ENCODE data around the gene ZNF777. TPM values are rescaled to one million over a fixed set of nuclear protein-coding genes. Genes with fewer than 3 reads are reported as not detected.

ZNF777 gene
- total and polyA plus RNA-seq, 9 of the 15 experiments (the other 6 are each of a cell fraction or from before 2014, with no cell fraction given) = 0.11 to 32.6 (median 9.0) TPM

GRCh38 chr7:149462101-149462520 lies 1.2 kb upstream of the ZNF777 start:
- intact Hi-C loops (cut with micrococcal nuclease) = no loop called here

GRCh38 chr7:149459540-149460452 lies 1.1 kb downstream of the ZNF777 start:
- ATAC-seq (peak; percentile 28), DNase-seq (ENCODE audit: extremely low read depth in 1 of 4, low spot score in 3 of 4) (peak; percentile 50 to 89 (median 84)), FAIRE-seq (no peak)
- Histone ChIP-seq H3K79me2 (ENCODE audit: control insufficient read depth, insufficient read depth, low read length) (peaks cover 28% of the 10 kb centered on the region), H2AFZ (ENCODE audit: low read depth, low read length) (peak overlapping the region; percentile 77), H3K36me3 (ENCODE audit: control insufficient read depth, insufficient read depth, low read length) (peaks cover 31% of the 10 kb centered on the region; the same call in 2 of the 3 replicates), H3K4me3 (peak overlapping the region; percentile 64), H3K4me2 (ENCODE audit: insufficient read depth, low read length) (peak overlapping the region; percentile 76), H3K4me1 (replicated peaks in 1 of 2; ENCODE audit: control insufficient read depth in 2 of 2, insufficient read depth in 2 of 2, low read length in 2 of 2) (peaks cover 17 to 20% of the 10 kb centered on the region in 2 experiments), H3K9me3 (replicated peaks; ENCODE audit: control insufficient read depth, insufficient read depth, low read depth, low read length) (no peaks in the 10 kb centered on the region), H3K27ac (ENCODE audit: extremely low read depth, low read depth, low read length) (peak overlapping the region; percentile 66; the same call in 2 of the 3 replicates), H3K27me3 (ENCODE audit: control insufficient read depth in 2 of 2, insufficient read depth in 2 of 2, low read length in 2 of 2) (peaks cover 1 to 4% of the 10 kb centered on the region in 2 experiments; a peak in 1 of 5 replicates), H4K20me1 (replicated peaks; ENCODE audit: control insufficient read depth, insufficient read depth, low read length) (no peaks in the 10 kb centered on the region), H3K9me1 (ENCODE audit: control insufficient read depth, insufficient read depth, low read length) (no peaks in the 10 kb centered on the region), H3K9ac (ENCODE audit: insufficient read depth in 1 of 2, low read depth in 2 of 2, low read length in 2 of 2) (peak overlapping the region; percentile 62 to 95)
- intact Hi-C loops (cut with micrococcal nuclease) = loop anchor here (1.0 to 2.0 kb wide), 2 partner anchors 37 kb away; no protein-coding TSS in a partner anchor
- in situ Hi-C loops (cut with MboI) = no loop called here
- ChIA-PET POLR2A (interaction anchor here (0.6 to 3.6 kb wide), 9 partner anchors 15 to 176 kb away, joined by 3 to 28 read pairs (median 3); no protein-coding TSS in a partner anchor), CTCF (ENCODE audit: low intra/inter-chr PET ratio) (interaction anchor here (0.5 kb wide), 1 partner anchor 9 kb away, joined by 3 read pairs; no protein-coding TSS in a partner anchor)
- WGBS (ENCODE audit: insufficient coverage, low coverage, missing lambda C conversion rate) = 1% methylated on average over 91 of the region's 145 CpGs
- no TSS peak for BruUV-seq (replicated peaks)
- TF ChIP-seq ZKSCAN8 (CRISPR knock-in tag; IDR thresholded peaks at IDR 0.05) (no peak), EZH2 (IDR thresholded peaks at IDR 0.05; ENCODE audit: borderline replicate concordance, low read depth, low read length) (no peak), KDM4B (IDR thresholded peaks at IDR 0.05; ENCODE audit: borderline replicate concordance in 2 of 2, low read depth in 1 of 2) (no peak), CREM (IDR thresholded peaks at IDR 0.05; ENCODE audit: low read depth) (0 out of 2 replicates have a peak, but pooled peaks have one; percentile 13), RB1 (IDR thresholded peaks at IDR 0.05; ENCODE audit: low read depth) (peak; percentile 38; the same call in 1 of the 2 replicates), JUND (IDR thresholded peaks at IDR 0.05; ENCODE audit: borderline replicate concordance, low read depth, low read length) (no peak), JUND (tag; IDR thresholded peaks at IDR 0.05; ENCODE audit: borderline replicate concordance, low read depth, low read length) (no peak), NELFE (IDR thresholded peaks at IDR 0.05; ENCODE audit: insufficient read depth, insufficient read length) (no peak), NFE2L1 (tag; IDR thresholded peaks at IDR 0.05; ENCODE audit: borderline replicate concordance, low read depth) (no peak), ZBTB12 (CRISPR knock-in tag; IDR thresholded peaks at IDR 0.05) (no peak), NFIC (IDR thresholded peaks at IDR 0.05) (peak; percentile 24; the same call in 1 of the 2 replicates)

More at GRCh38 chr7:149462101-149462520, 1.2 kb upstream of the ZNF777 start:
- H3K4me2 ChIP-seq (ENCODE audit: insufficient read depth, low read length) = no peak overlapping the region
- ATAC-seq (no peak), FAIRE-seq (no peak), DNase-seq (ENCODE audit: extremely low read depth in 1 of 4, low spot score in 3 of 4) (peak in 1 of 4 experiments; percentile 23)
- peaks cover 8% of the 10 kb centered on the region; the same call in 2 of the 3 replicates for H3K36me3 ChIP-seq (ENCODE audit: control insufficient read depth, insufficient read depth, low read length)
- peaks cover 3% of the 10 kb centered on the region; the same call in 1 of the 2 replicates for H3K9me3 ChIP-seq (replicated peaks; ENCODE audit: control insufficient read depth, insufficient read depth, low read depth, low read length)
- no peak overlapping the region for H3K9ac ChIP-seq (ENCODE audit: insufficient read depth in 1 of 2, low read depth in 2 of 2, low read length in 2 of 2)
- no peaks in the 10 kb centered on the region for H3K9me1 ChIP-seq (ENCODE audit: control insufficient read depth, insufficient read depth, low read length)
- WGBS (ENCODE audit: insufficient coverage, low coverage, missing lambda C conversion rate) = 41% methylated on average over 9 of the region's 9 CpGs
- H3K27ac ChIP-seq (ENCODE audit: extremely low read depth, low read depth, low read length) = no peak overlapping the region
- peaks cover 17 to 20% of the 10 kb centered on the region in 2 experiments for H3K4me1 ChIP-seq (replicated peaks in 1 of 2; ENCODE audit: control insufficient read depth in 2 of 2, insufficient read depth in 2 of 2, low read length in 2 of 2)
- ChIA-PET CTCF (ENCODE audit: low intra/inter-chr PET ratio) (interaction anchor here (0.5 kb wide), 1 partner anchor 140 kb away, joined by 3 read pairs; no protein-coding TSS in a partner anchor), POLR2A (interaction anchor here (0.6 kb wide), 2 partner anchors 11 to 13 kb away, joined by 3 read pairs; no protein-coding TSS in a partner anchor)
- no peaks in the 10 kb centered on the region for H4K20me1 ChIP-seq (replicated peaks; ENCODE audit: control insufficient read depth, insufficient read depth, low read length)
- no peak overlapping the region for H3K4me3 ChIP-seq
- in situ Hi-C loops (cut with MboI) = no loop called here
- peaks cover 4 to 7% of the 10 kb centered on the region in 2 experiments; a peak in 3 of 5 replicates for H3K27me3 ChIP-seq (ENCODE audit: control insufficient read depth in 2 of 2, insufficient read depth in 2 of 2, low read length in 2 of 2)
- no peak overlapping the region for H2AFZ ChIP-seq (ENCODE audit: low read depth, low read length)
- BruUV-seq (replicated peaks) = no TSS peak
- peak; percentile 43 for TF ChIP-seq ZNF146 (CRISPR knock-in tag; IDR thresholded peaks at IDR 0.05; ENCODE audit: unreplicated experiment)
- TF ChIP-seq CBX1 (IDR thresholded peaks at IDR 0.05; ENCODE audit: low read depth) = no peak
- TF ChIP-seq RCOR1 (IDR thresholded peaks at IDR 0.05; ENCODE audit: borderline replicate concordance in 1 of 2, low read depth in 2 of 2, low read length in 2 of 2) = no peak
- peaks cover 28% of the 10 kb centered on the region for H3K79me2 ChIP-seq (ENCODE audit: control insufficient read depth, insufficient read depth, low read length)

Data from K562 (cell line).